Measurements from ENCODE around the gene XXYLT1.
A peak's percentile ranks its signal among the peaks of the same experiment; 100 is the strongest.
"Not testable (repeated sequence)": the region's sequence is repeated elsewhere in the genome, so short reads cannot be mapped to it uniquely, and the experiment has no call there.

Gene XXYLT1

DNA sequence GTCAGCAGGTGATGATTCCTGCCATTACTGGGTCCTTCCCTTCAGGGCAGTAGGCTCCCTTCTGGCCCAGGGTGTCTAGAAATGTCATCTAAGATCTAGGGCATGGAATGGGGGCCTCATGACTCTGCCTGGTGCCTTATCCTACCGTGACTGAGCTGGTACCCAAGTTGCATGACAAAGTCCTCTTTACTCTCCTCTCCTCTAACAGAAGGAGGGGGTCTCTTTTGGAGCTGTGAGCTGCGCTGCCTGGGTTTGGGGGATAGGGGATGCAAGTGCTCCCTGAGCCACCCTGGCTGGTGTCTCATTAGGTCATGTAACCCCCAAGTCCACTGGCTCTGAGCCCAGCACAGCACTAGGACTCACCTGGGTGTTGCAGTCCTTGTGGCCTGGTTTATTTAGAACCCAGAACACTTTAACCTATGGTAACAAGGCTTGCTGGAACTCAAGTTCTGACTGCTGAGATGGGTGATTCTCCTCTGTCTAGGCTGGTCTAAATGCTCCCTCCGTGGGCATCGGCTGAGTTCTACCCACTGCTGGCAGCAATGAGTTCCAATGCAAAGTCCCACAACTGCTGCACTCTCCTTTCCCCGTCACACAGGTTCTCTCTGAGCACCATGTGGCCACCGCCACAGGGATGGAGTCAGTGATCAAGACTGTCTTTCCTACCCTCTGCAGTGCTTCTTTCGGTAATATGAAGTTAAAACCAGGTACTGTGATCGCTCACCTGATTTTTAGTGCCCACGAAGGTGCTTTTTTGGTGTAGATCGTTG, 34.0 kb downstream of the XXYLT1 start:
- H3K36me3 ChIP-seq (ENCODE audit: control insufficient read depth in 1 of 2, insufficient read depth in 2 of 2, low read length in 2 of 2), result no peaks in the 10 kb centered on the region
- no peak overlapping the region for H3K4me3 ChIP-seq (ENCODE audit: low read depth in 1 of 2, low read length in 2 of 2)
- H3K27ac ChIP-seq (ENCODE audit: low read length), result no peak overlapping the region
- no peaks in the 10 kb centered on the region for H3K27me3 ChIP-seq (ENCODE audit: low read depth, low read length)
- H3K4me1 ChIP-seq (ENCODE audit: control insufficient read depth in 1 of 2, insufficient read depth in 2 of 2, low read length in 2 of 2), result peaks cover 0 to 23% of the 10 kb centered on the region in 2 donors
- no peaks in the 10 kb centered on the region for H3K9me3 ChIP-seq (ENCODE audit: control insufficient read depth in 1 of 2, low read length in 2 of 2)

GRCh38 chr3:195236076-195236798, 34.7 kb downstream of the XXYLT1 start:
- peaks cover 0 to 23% of the 10 kb centered on the region in 2 donors for H3K4me1 ChIP-seq (ENCODE audit: control insufficient read depth in 1 of 2, insufficient read depth in 2 of 2, low read length in 2 of 2)
- H3K4me3 ChIP-seq (ENCODE audit: low read depth in 1 of 2, low read length in 2 of 2), result no peak overlapping the region
- H3K27ac ChIP-seq (ENCODE audit: low read length), result no peak overlapping the region
- no peaks in the 10 kb centered on the region for H3K9me3 ChIP-seq (ENCODE audit: control insufficient read depth in 1 of 2, low read length in 2 of 2)
- H3K27me3 ChIP-seq (ENCODE audit: low read depth, low read length), result no peaks in the 10 kb centered on the region
- H3K36me3 ChIP-seq (ENCODE audit: control insufficient read depth in 1 of 2, insufficient read depth in 2 of 2, low read length in 2 of 2), result no peaks in the 10 kb centered on the region

DNA sequence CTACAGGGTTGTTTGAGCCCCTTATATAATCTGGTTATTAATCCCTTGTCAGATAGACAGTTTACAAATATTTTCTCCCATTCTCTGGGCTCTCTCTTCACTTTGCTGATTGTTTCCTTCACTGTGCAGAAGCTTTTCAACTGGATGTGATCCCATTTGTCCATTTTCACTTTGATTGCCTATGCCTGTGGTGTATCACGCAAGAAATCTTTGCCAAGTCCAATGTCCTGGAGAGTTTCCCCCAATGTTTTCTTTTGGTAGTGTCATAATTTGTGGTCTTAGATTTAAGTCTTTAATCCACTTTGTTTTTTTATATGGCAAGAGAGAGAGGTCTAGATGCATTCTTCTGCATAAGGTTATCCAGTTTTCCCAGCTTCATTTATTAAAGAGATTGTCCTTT, 40.7 kb downstream of the XXYLT1 start:
- Histone ChIP-seq H3K4me3 (ENCODE audit: low read depth in 1 of 2, low read length in 2 of 2) (no peak overlapping the region), H3K9me3 (ENCODE audit: control insufficient read depth in 1 of 2, low read length in 2 of 2) (no peaks in the 10 kb centered on the region), H3K4me1 (ENCODE audit: control insufficient read depth in 1 of 2, insufficient read depth in 2 of 2, low read length in 2 of 2) (no peaks in the 10 kb centered on the region), H3K36me3 (ENCODE audit: control insufficient read depth in 1 of 2, insufficient read depth in 2 of 2, low read length in 2 of 2) (peaks cover 4 to 5% of the 10 kb centered on the region in 2 donors), H3K27ac (ENCODE audit: low read length) (no peak overlapping the region), H3K27me3 (ENCODE audit: low read depth, low read length) (no peaks in the 10 kb centered on the region)

- not testable (repeated sequence) for H3K4me1 ChIP-seq (ENCODE audit: control insufficient read depth in 1 of 2, insufficient read depth in 2 of 2, low read length in 2 of 2); H3K4me3 ChIP-seq (ENCODE audit: low read depth in 1 of 2, low read length in 2 of 2); H3K9me3 ChIP-seq (ENCODE audit: control insufficient read depth in 1 of 2, low read length in 2 of 2); H3K27ac ChIP-seq (ENCODE audit: low read length); H3K27me3 ChIP-seq (ENCODE audit: low read depth, low read length); H3K36me3 ChIP-seq (ENCODE audit: control insufficient read depth in 1 of 2, insufficient read depth in 2 of 2, low read length in 2 of 2)
Measured at GRCh38 chr3:195228886-195229285, 42.1 kb downstream of the XXYLT1 start.

- Histone ChIP-seq H3K27ac (ENCODE audit: low read length) (no peak overlapping the region), H3K36me3 (ENCODE audit: control insufficient read depth in 1 of 2, insufficient read depth in 2 of 2, low read length in 2 of 2) (peaks cover 5 to 8% of the 10 kb centered on the region in 2 donors), H3K27me3 (ENCODE audit: low read depth, low read length) (no peaks in the 10 kb centered on the region), H3K4me3 (ENCODE audit: low read depth in 1 of 2, low read length in 2 of 2) (no peak overlapping the region), H3K9me3 (ENCODE audit: control insufficient read depth in 1 of 2, low read length in 2 of 2) (no peaks in the 10 kb centered on the region), H3K4me1 (ENCODE audit: control insufficient read depth in 1 of 2, insufficient read depth in 2 of 2, low read length in 2 of 2) (peaks cover 0 to 5% of the 10 kb centered on the region in 2 donors)
Measured at GRCh38 chr3:195227871-195228270, 43.1 kb downstream of the XXYLT1 start.

DNA sequence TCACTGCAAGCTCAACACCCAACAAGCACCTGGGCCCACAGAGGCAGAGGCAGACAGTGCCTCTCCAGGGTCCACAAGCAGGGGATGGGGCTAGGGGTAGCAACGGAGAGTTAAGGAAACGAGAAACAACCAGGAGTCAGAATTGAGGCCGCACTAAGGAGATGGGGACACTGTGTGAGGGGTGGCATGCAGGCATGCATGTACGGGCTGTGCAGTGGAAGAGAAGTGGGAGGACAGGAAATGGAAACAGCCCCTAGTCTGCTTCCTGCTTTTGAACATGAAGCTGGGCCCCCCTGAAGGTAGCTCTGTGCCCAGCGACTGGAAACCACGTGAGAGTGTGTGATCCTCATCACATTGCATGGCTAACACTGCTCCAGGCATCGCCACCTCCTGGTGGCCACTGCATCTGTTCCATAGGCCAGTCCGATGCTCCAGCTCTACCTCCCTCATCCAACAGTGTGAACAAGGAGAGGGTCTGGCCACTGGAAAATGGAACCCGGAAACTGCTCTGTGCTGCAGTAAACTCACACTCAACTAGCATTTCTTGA, 44.0 kb downstream of the XXYLT1 start:
- Histone ChIP-seq H3K9me3 (ENCODE audit: control insufficient read depth in 1 of 2, low read length in 2 of 2) (no peaks in the 10 kb centered on the region), H3K27me3 (ENCODE audit: low read depth, low read length) (no peaks in the 10 kb centered on the region), H3K4me3 (ENCODE audit: low read depth in 1 of 2, low read length in 2 of 2) (no peak overlapping the region), H3K4me1 (ENCODE audit: control insufficient read depth in 1 of 2, insufficient read depth in 2 of 2, low read length in 2 of 2) (peaks cover 3 to 7% of the 10 kb centered on the region in 2 donors), H3K27ac (ENCODE audit: low read length) (no peak overlapping the region), H3K36me3 (ENCODE audit: control insufficient read depth in 1 of 2, insufficient read depth in 2 of 2, low read length in 2 of 2) (peaks cover 5 to 8% of the 10 kb centered on the region in 2 donors)

DNA sequence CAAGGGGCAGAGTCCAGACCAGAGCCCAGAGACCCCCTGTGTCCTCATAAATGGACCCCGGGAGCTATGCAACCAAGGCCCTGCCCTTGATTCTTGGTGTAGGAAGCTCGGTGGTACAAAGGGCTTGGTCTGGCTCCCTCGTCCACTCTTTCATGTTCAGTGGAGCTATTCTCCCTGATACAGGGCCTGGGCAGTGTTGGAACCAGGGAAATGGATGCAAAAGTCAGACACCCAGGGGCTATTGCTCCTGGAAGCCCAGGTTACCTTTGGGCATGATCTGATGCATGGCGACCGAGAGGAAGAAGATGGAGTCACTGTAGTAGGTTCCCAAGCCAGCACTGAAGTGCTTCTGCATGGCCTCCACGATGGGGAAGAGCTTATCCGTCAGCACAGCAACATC, 44.5 kb downstream of the XXYLT1 start:
- peaks cover 5 to 8% of the 10 kb centered on the region in 2 donors for H3K36me3 ChIP-seq (ENCODE audit: control insufficient read depth in 1 of 2, insufficient read depth in 2 of 2, low read length in 2 of 2)
- H3K4me3 ChIP-seq (ENCODE audit: low read depth in 1 of 2, low read length in 2 of 2), result no peak overlapping the region
- H3K9me3 ChIP-seq (ENCODE audit: control insufficient read depth in 1 of 2, low read length in 2 of 2), result no peaks in the 10 kb centered on the region
- no peak overlapping the region for H3K27ac ChIP-seq (ENCODE audit: low read length)
- H3K4me1 ChIP-seq (ENCODE audit: control insufficient read depth in 1 of 2, insufficient read depth in 2 of 2, low read length in 2 of 2), result peaks cover 5 to 11% of the 10 kb centered on the region in 2 donors
- H3K27me3 ChIP-seq (ENCODE audit: low read depth, low read length), result no peaks in the 10 kb centered on the region

DNA sequence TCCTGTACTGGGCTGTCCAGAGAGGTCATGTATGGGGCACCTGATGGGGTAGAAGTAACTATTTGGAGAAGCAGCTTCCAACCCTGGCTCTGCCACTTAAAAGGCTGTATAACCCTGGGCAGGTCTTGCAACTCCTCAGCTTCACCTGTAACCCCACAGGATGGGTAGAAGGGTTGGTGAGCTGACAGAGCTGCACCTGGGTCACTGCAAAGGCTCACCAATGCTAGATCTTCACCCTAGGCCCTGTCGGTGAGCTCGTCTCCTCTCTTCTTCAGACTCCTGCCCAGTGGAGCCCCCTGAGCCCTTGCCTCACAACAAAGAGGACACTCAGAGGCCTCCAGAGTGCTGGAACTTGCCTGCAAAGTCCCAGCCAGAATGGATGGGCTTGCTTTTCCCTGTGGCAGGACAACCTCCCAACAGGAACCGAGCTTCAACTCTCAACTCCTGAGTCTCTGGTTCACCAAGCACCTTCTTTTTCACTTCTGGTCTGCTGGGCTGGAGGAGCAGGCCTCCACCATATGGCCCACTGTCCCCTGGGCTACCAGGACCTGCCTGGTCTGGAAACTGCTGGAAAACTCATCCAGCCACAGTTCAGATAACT, 45.9 kb downstream of the XXYLT1 start:
- Histone ChIP-seq H3K27ac (ENCODE audit: low read length) (no peak overlapping the region), H3K36me3 (ENCODE audit: control insufficient read depth in 1 of 2, insufficient read depth in 2 of 2, low read length in 2 of 2) (peaks cover 5 to 8% of the 10 kb centered on the region in 2 donors), H3K4me1 (ENCODE audit: control insufficient read depth in 1 of 2, insufficient read depth in 2 of 2, low read length in 2 of 2) (peaks cover 5 to 20% of the 10 kb centered on the region in 2 donors), H3K27me3 (ENCODE audit: low read depth, low read length) (no peaks in the 10 kb centered on the region), H3K9me3 (ENCODE audit: control insufficient read depth in 1 of 2, low read length in 2 of 2) (no peaks in the 10 kb centered on the region), H3K4me3 (ENCODE audit: low read depth in 1 of 2, low read length in 2 of 2) (no peak overlapping the region)

DNA sequence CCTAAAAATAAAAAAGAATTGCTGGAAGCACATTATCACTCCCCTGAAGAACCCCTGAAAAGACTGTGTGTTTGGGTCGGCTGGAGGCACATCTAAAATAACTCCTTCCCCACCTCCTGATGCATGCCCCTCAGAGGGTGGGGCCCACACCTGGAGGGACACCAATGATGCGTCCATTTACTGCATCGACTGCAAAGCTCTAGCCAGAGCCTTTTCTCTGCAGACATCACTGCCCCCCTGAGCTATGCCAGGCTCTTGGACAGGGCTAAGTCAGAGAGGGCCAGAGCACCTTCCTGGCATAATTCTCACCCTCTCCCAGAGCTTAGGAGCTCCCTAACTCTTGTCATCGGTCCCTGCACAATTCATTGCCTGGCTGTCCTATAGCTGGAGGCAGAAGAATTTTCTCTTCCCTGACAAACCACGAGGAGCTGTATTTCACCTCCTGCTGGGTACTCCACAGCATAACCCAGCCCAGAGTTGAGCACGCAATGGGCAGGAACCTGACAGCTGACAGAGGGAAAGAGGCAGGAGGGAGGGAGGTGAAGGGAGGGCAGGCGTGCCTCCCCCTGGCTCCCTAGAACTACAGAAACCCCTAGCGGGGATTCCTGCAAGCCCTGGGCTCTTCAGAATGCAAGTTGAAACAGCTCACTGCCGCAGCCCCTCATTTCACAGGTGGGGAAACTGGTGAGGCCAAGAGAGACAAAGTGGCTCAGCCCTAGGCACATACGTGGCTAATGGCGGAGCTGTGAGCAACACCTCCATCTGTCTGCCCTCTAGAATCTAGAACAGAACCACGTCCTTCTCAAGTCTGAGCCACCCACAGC, 46.6 kb downstream of the XXYLT1 start:
- peaks cover 5 to 8% of the 10 kb centered on the region in 2 donors for H3K36me3 ChIP-seq (ENCODE audit: control insufficient read depth in 1 of 2, insufficient read depth in 2 of 2, low read length in 2 of 2)
- peaks cover 5 to 20% of the 10 kb centered on the region in 2 donors for H3K4me1 ChIP-seq (ENCODE audit: control insufficient read depth in 1 of 2, insufficient read depth in 2 of 2, low read length in 2 of 2)
- no peak overlapping the region for H3K27ac ChIP-seq (ENCODE audit: low read length)
- H3K4me3 ChIP-seq (ENCODE audit: low read depth in 1 of 2, low read length in 2 of 2), result no peak overlapping the region
- H3K9me3 ChIP-seq (ENCODE audit: control insufficient read depth in 1 of 2, low read length in 2 of 2), result no peaks in the 10 kb centered on the region
- no peaks in the 10 kb centered on the region for H3K27me3 ChIP-seq (ENCODE audit: low read depth, low read length)

- Histone ChIP-seq H3K27me3 (ENCODE audit: low read depth, low read length) (no peaks in the 10 kb centered on the region), H3K4me1 (ENCODE audit: control insufficient read depth in 1 of 2, insufficient read depth in 2 of 2, low read length in 2 of 2) (peaks cover 5 to 20% of the 10 kb centered on the region in 2 donors), H3K36me3 (ENCODE audit: control insufficient read depth in 1 of 2, insufficient read depth in 2 of 2, low read length in 2 of 2) (peaks cover 5 to 8% of the 10 kb centered on the region in 2 donors), H3K27ac (ENCODE audit: low read length) (peak overlapping the region; percentile 36), H3K4me3 (ENCODE audit: low read depth in 1 of 2, low read length in 2 of 2) (no peak overlapping the region), H3K9me3 (ENCODE audit: control insufficient read depth in 1 of 2, low read length in 2 of 2) (no peaks in the 10 kb centered on the region)
Measured at GRCh38 chr3:195221876-195222617, 48.9 kb downstream of the XXYLT1 start.

Measured in muscle layer of duodenum (tissue), 2 donors.